GM18951 (cell line): ENCODE measurements around the gene CPEB3.

ENCODE experiments used
- POLR2A ChIP-seq: IDR thresholded peaks from 4 replicates; pipeline ENCODE4 v1.6.1; 2011; ENCODE audit warnings: mild to moderate bottlenecking; ENCODE audit not compliant: insufficient read length, insufficient read depth; ENCODE audit errors: extremely low read depth
- in situ Hi-C: fragments of 300-500 bp; cut with MboI; formaldehyde crosslinking; loops from one replicate; pipeline ENCODE4 v1.12.0; 2022; ENCODE audit warnings: low sequenced_read_pairs, mixed read lengths, inconsistent platforms; ENCODE audit not compliant: unreplicated experiment

CPEB3 gene

DNA sequence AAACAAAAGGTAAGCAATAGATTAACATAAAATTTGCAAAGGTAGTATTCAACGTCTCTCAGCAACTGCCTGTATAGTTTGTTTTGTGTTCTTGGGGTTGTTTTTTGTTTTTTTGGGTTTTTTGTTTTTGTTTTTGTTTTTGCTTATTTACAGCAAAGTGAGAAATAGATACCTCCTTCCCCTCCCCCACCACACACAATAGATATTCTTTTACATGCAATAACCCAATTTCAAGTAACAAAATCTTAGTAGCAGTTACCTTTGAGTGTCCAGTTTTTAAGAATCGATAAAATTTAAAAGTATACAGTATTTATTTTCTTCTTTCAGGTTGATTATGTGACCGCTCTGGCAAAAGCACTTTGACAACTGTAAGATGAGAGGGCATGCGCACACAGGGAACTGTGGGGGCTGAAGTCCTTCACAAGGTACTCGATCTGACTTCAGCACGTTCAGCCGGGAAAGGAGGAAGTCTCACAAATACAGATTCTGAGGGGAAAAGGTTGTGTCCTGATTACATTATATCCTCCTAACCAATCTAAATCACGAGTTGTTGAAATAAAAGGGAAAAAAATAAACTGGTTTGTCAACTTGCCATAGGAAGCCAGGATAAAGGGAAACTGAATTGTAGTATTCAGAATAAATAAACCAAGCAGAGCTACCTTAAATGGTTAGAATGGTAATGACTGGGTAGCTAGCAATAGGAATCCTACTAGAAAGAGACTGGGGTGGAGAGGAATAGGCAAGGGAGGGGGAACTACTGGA lies 47.8 kb downstream of the CPEB3 start:
- no peak for TF ChIP-seq POLR2A
- in situ Hi-C loops = no loop called here

DNA sequence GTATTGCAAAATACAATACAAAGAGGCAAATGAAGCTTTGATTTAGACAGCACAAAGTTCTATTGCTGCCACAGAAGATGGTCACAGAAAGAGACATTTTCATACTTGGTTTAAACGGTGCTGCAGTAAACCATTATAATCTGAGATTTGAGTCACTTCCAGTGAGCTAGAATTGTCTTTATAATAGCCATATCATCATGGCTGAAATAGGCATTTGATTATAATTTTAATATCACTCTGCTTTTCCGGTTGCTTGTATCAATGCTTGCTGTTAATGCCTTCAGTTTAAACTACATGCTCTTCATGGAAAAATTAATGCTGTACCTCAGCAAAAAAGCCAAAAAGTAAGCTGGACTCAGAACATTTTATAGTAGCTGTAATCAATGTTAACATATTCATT lies 48.5 kb downstream of the CPEB3 start:
- no peak for TF ChIP-seq POLR2A
- in situ Hi-C loops = no loop called here

DNA sequence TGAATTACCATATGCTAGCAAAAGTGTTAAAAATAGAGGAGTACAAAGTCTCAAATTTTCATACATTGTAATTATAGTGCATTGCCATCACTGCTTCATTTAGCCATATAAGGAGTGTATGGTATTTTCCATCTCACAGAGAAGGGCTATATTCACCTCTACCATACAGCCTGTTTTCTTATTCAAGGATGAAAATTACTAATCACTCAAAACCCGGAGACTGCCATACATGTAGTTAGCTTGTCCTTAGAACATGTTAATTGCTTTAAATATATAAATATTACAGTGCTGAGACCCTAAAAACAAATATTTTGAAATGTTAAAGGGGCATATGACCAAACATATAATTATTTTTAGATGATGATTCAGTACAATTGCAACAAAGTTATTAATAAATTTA lies 49.4 kb downstream of the CPEB3 start:
- in situ Hi-C loops = no loop called here

DNA sequence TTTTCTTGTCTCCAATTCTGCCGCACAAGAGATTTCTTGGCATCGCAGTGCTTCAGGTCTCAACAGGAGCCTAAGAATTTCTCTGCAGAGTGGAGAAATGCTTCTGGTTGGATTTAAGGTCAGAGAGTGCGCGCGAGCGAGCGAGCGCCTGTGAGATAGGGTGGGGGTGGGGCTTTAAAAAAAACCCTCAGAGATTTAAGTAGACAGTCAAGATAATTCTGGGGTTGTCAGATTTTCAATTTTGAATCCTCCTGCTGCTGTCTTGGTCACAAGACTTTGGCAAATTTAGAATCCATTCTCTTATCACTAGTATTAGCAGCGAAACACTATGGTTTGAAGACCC lies 49.7 kb downstream of the CPEB3 start:
- in situ Hi-C loops = no loop called here
- TF ChIP-seq POLR2A = no peak

More for the DNA sequence above, 49.4 kb downstream of the CPEB3 start:
- TF ChIP-seq POLR2A = no peak

DNA sequence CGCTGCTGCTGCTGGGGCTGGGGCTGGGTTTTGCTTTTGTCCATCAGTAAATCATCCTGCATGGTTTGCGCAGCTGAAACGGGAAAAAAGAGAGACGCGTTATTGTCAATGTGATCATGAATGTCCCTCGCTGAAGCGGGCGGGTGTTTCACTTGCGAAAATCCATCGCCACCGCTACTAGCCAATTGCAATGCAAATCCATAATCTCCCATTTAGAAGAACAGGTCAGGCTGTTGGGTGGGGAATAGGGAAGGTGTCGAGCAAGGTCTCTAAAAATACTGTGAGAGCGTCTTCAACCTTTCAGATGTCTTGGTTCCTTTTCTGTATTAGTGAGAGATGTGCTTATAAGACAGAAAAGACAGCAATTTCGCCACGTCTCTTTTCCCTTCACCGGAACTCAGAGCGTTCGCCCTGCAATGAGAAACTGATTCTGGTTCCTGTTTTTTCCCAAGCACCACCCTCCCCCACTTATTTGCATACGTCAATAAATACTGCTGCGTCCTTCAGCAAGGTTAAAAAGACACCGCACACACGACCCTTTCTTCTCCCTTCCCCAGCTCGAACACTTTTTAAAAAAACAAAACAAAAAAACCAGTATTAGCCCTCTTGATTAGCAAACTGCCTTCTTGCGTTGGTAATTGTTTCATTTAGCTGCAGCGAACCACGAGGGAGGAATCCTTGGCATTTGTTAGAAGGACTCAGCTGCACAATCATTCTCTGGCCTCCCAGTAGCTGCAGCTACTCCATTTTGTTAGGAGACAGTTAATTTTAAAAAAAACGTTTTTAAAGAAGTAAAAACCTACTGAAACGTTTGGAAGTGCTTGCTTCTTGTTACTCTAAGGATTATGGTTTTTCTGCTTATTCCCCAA lies 50.4 kb downstream of the CPEB3 start:
- in situ Hi-C loops = no loop called here
- TF ChIP-seq POLR2A = peak; percentile 55

DNA sequence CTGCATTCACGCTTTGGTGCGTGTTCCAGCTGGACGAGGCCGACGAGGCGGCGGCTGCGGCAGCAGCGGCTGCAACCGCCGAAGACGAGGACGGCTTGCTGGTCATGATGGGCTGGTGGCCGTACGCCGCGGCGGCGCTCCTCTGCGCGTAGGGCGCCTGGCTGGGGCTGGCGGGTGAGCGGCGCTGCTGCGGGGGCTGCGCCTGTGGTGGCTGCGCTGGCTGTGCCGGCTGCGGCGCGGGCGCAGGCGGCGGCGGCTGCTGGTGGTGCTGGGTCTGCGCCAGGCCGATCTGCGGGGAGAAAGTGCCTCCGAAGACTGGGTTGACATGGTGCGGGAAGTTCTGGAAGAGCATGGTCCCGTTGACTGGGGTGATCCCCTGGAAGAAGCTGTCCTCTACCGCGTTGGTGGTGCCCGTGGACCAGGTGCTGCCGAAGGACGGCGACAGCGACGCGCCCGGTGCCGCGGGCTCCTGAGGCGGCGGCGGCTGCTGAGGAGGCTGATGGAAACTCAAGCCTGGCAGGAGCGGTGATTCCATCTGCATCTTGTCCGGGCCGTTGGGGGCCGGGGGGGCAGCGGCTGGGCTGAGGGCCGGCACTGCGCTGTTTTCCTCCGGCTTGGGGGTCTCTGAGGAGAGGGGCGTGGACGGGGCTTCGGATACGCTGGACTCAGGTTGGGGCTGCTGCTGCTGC lies 51.1 kb downstream of the CPEB3 start:
- no peak for TF ChIP-seq POLR2A
- in situ Hi-C loops = no loop called here

DNA sequence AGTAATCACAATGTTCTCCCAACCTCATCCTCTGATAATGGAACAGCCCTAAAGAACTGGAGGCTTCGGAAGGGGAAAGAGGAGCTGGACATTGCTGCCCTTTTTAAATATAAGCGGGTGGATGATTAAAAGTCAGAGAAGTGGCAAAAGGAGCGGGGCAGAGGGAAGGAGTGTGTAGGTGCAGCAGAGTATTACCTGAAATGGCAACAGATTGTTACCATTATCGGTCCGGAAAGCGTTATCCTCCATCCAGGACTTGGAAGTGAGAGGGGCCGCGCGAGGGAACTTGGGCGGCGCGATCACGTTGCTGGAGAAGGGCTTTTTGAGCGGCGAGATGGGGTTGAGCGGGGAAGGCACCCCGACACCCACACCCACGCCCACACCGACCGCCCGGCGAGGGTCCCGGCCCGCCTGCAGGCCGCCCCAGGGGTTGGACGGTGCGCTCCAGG lies 51.7 kb downstream of the CPEB3 start:
- in situ Hi-C loops = no loop called here

DNA sequence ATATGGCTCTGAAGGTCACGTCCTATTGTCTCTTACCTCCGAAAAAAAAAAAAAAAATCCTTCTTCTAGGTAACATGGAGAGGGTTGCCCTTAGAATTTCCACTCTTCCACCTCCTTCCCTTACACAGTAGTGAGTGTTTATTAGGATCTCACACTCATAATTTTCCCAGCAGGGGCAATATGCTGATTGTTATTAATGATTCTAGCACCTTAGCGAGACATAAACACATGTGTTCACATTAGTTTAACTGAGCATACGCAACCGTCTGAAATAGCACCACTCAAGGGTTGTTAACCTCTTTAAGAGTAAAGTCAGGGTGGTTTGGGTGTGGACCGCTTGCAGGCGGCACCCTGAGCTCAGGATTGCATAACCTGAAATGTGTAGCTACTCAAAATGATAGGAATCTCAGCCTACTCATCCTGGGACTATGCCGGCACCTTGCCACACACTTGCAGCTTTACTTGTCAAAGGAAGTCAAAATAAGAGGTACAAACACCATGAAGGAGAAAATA lies 52.2 kb downstream of the CPEB3 start:
- in situ Hi-C loops = no loop called here

More for the DNA sequence above, 51.7 kb downstream of the CPEB3 start:
- no peak for TF ChIP-seq POLR2A

DNA sequence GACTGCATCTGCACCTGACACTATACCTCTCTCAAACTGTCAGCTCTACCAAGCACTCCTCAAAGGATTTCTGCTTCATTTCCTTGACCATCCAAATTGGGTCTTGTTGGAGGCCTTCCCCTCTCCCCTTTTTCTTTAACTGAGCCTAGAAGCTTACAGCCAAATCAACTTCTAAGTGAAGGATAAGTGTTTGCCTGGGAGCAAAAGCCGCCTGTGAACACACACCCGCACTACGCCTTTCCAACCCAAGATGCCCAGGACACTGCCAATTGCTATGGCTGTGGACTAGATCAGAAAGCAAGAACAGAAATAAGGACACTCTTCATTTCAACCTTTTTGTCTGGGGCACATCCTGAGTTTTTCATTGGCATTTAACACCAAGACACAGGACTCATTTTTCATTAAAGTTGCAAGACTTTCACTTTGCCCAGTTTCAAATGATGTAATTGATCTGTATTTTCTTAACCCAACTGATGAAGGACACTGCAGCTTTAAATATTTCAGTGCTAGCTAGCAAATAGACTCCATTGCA lies 52.8 kb downstream of the CPEB3 start:
- in situ Hi-C loops = no loop called here
- TF ChIP-seq POLR2A = no peak

More for the DNA sequence above, 52.2 kb downstream of the CPEB3 start:
- TF ChIP-seq POLR2A = no peak

DNA sequence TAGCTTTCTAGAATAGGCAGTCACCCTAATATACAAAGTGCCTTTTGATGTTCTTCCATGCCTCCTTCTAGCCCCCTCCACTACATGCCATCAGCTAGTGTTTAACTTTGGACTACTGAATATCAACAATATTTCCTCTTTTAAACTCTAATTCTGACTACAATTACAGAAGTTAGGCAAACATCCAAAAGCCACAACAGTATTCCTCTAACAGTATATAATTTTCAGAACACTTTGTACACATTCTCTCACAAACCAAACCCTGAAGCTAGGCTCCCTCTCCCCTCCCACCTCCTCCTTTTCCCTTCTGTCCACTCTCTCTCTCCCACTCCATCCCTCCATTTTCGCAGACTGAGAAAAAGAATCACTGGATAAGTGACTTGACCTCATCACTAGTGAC lies 59.7 kb downstream of the CPEB3 start:
- in situ Hi-C loops = no loop called here
- TF ChIP-seq POLR2A = no peak

DNA sequence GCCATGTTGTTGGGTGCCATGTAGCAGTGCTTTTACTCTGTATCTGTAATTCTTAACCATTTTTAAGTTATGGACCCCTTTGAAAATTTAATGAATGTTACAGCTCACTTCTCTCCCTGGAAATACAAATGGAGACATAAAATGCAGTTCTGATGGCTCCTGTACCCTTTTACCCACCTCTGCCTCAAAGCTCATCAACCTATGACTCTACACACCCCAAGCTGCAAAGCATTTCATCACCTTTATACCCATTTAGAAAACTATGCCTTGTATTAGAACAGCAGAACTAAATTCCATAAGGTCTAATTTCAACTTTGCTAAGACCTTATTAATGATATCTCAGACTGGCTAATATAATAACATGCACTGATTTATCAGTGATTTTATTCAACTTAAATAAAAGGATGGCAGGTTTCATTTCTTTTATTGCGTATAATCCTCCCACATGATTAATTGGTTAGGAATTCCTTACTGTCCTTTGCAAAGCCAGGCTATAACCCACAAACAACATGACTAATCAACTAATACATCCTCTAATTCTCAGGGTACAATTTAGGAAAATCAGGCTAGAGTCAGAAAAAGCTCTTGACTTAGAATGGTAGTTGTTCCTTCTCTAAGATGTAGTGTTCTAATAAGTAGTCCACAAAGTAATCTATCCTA lies 68.1 kb downstream of the CPEB3 start:
- TF ChIP-seq POLR2A = no peak
- in situ Hi-C loops = no loop called here

DNA sequence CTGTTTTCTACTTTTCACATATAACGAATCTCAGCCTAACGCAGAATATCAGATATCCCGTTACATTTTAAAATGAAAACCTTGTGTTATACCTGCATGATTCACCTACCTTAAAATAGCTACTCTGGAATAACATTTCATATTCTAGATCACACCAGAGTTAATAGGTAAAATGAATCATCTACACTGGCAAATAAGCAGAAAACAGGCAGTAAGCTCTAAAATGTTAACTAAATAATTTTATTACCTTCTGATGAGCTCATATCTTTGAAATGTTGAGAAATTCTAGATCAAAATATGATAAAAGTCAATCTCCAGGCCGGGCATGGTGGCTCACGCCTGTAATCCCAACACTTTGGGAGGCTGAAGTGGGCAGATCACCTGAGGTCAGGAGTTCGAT lies 71.3 kb downstream of the CPEB3 start:
- in situ Hi-C loops = no loop called here
- TF ChIP-seq POLR2A = no peak
